Trophoblast cell (in vitro differentiated cells and primary cell): Measurements from ENCODE around the gene FMC1.
A peak's percentile ranks its signal among the peaks of the same experiment; 100 is the strongest.

Experiments used
- DNase-seq, 2 donors: peaks; one replicate each; pipeline ENCODE4 v3.0.0-alpha.2; 2016
- H2AFZ ChIP-seq: 2 replicates; pipeline ENCODE4 v1.6.1; 2013; ENCODE audit warnings: low read length, moderate library complexity, mild to moderate bottlenecking; ENCODE audit not compliant: insufficient read depth, poor library complexity
- H2AK5ac ChIP-seq: 2 replicates; pipeline ENCODE4 v1.6.1; 2013; ENCODE audit warnings: mild to moderate bottlenecking, low read length
- H2BK120ac ChIP-seq: 2 replicates; pipeline ENCODE4 v1.6.1; 2013; ENCODE audit warnings: low read length, mild to moderate bottlenecking, moderate library complexity; ENCODE audit not compliant: insufficient read depth, poor library complexity
- H2BK12ac ChIP-seq: 2 replicates; pipeline ENCODE4 v1.6.1; 2013; ENCODE audit warnings: mild to moderate bottlenecking, low read length, moderate library complexity
- H2BK5ac ChIP-seq: 2 replicates; pipeline ENCODE4 v1.6.1; 2013; ENCODE audit warnings: low read length, low read depth, moderate library complexity, mild to moderate bottlenecking; ENCODE audit not compliant: poor library complexity
- H3K14ac ChIP-seq: 2 replicates; pipeline ENCODE4 v1.6.1; 2013; ENCODE audit warnings: mild to moderate bottlenecking, low read length
- H3K18ac ChIP-seq: 2 replicates; pipeline ENCODE4 v1.6.1; 2013; ENCODE audit warnings: mild to moderate bottlenecking, low read length
- H3K23ac ChIP-seq: 2 replicates; pipeline ENCODE4 v1.6.1; 2013; ENCODE audit warnings: low read length
- H3K27ac ChIP-seq: 2 replicates; pipeline ENCODE4 v1.5.1; 2013; ENCODE audit warnings: low read depth, mild to moderate bottlenecking, inconsistent platforms, low read length, moderate library complexity
- H3K27me3 ChIP-seq: 2 replicates; pipeline ENCODE4 v1.6.1; 2013; ENCODE audit warnings: inconsistent platforms, mild to moderate bottlenecking, low read length, moderate library complexity; ENCODE audit not compliant: insufficient read depth
- H3K36me3 ChIP-seq, 2 experiments: 1 replicate in 1 of 2; 2 replicates in 1 of 2; pipeline ENCODE4 v1.6.1; 2013; ENCODE audit warnings: low read length in 2 of 2, mild to moderate bottlenecking in 2 of 2, moderate library complexity in 1 of 2; ENCODE audit not compliant: insufficient read depth in 2 of 2, control insufficient read depth in 1 of 2
- H3K4ac ChIP-seq: 2 replicates; pipeline ENCODE4 v1.6.1; 2013; ENCODE audit warnings: low read depth, mild to moderate bottlenecking, low read length, moderate library complexity
- H3K4me1 ChIP-seq, 2 experiments: 1 replicate in 1 of 2; 2 replicates in 1 of 2; pipeline ENCODE4 v1.6.1; 2013; ENCODE audit warnings: low read length in 2 of 2, mild to moderate bottlenecking in 2 of 2, moderate library complexity in 1 of 2; ENCODE audit not compliant: insufficient read depth in 2 of 2, control insufficient read depth in 1 of 2
- H3K4me2 ChIP-seq: 2 replicates; pipeline ENCODE4 v1.6.1; 2013; ENCODE audit warnings: inconsistent platforms, mild to moderate bottlenecking, low read length, moderate library complexity
- H3K4me3 ChIP-seq: 2 replicates; pipeline ENCODE4 v1.5.1; 2013; ENCODE audit warnings: mild to moderate bottlenecking, low read depth, low read length, inconsistent platforms
- H3K79me1 ChIP-seq: one replicate; pipeline ENCODE4 v1.6.1; 2013; ENCODE audit warnings: low read length
- H3K79me2 ChIP-seq: 2 replicates; pipeline ENCODE4 v1.6.1; 2013; ENCODE audit warnings: low read length, mild to moderate bottlenecking; ENCODE audit not compliant: control insufficient read depth, insufficient read depth, poor library complexity
- H3K9ac ChIP-seq: 2 replicates; pipeline ENCODE4 v1.6.1; 2013; ENCODE audit warnings: mild to moderate bottlenecking, low read length
- H3K9me3 ChIP-seq: 2 replicates; pipeline ENCODE4 v1.6.1; 2013; ENCODE audit warnings: low read depth, mild to moderate bottlenecking, control low read depth, inconsistent platforms, low read length; ENCODE audit not compliant: insufficient read depth
- H4K12ac ChIP-seq: 2 replicates; pipeline ENCODE4 v1.6.1; 2013; ENCODE audit warnings: low read depth, mild to moderate bottlenecking, low read length, moderate library complexity
- H4K8ac ChIP-seq: 2 replicates; pipeline ENCODE4 v1.6.1; 2013; ENCODE audit warnings: low read depth, mild to moderate bottlenecking, low read length, moderate library complexity
- H4K91ac ChIP-seq: one replicate; pipeline ENCODE4 v1.6.1; 2013; ENCODE audit warnings: low read depth, mild to moderate bottlenecking, low read length, moderate library complexity
- WGBS: extraction: QIAGEN DNeasy Blood & Tissue Kit; methylation state at CpG from one replicate; pipeline ENCODE4 v1.1.7; 2013; ENCODE audit warnings: missing lambda C conversion rate; ENCODE audit not compliant: insufficient read length, insufficient coverage; ENCODE audit errors: extremely low coverage; 5-methylcytosine and 5-hydroxymethylcytosine counted together

The FMC1 gene

GRCh38 chr7:139360948-139361307, 19.8 kb downstream of the FMC1 start:
- Histone ChIP-seq H3K9ac (peak overlapping the region; percentile 81), H2AFZ (no peak overlapping the region), H3K4me1 (peaks cover 0 to 2% of the 10 kb centered on the region in 2 experiments), H3K4me3 (peak overlapping the region; percentile 72), H3K79me1 (peaks cover 18% of the 10 kb centered on the region), H2BK12ac (no peak overlapping the region), H3K14ac (no peak overlapping the region), H3K79me2 (peaks cover 15% of the 10 kb centered on the region), H3K4ac (peak overlapping the region; percentile 93), H4K8ac (no peak overlapping the region), H3K4me2 (peak overlapping the region; percentile 82), H4K12ac (no peak overlapping the region), H2BK120ac (no peak overlapping the region), H3K27ac (peak overlapping the region; percentile 67), H3K18ac (no peak overlapping the region), H3K9me3 (no peaks in the 10 kb centered on the region), H2BK5ac (no peak overlapping the region), H2AK5ac (no peak overlapping the region), H3K36me3 (peaks cover 3 to 4% of the 10 kb centered on the region in 2 experiments), H4K91ac (no peak overlapping the region), H3K27me3 (no peaks in the 10 kb centered on the region), H3K23ac (no peak overlapping the region)
- WGBS, result no CpG with 5 or more reads among the region's 2 CpGs
- no peak for DNase-seq

DNA sequence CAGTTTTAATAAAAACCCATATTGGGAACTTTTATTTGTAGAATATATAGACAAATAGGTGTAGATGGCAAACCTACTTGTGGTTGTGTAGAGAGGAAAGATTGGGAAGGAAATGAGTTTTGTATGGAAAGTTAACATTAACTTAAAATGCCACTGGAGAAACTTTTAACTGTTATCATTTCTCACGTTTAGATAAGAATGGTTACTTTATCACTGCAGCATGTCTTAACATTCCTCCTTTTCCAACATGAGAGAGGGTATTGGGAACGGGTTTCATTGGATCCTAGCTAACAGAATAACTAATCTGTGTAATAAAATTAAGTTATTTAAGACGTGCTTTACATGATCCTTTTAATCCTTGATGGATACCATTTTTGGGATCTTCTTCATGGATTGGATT, 20.4 kb downstream of the FMC1 start:
- peaks cover 4 to 5% of the 10 kb centered on the region in 2 experiments for H3K36me3 ChIP-seq
- no peak overlapping the region for H4K91ac ChIP-seq
- no peak overlapping the region for H2BK5ac ChIP-seq
- H3K27me3 ChIP-seq, result no peaks in the 10 kb centered on the region
- H3K4me2 ChIP-seq, result peak overlapping the region; percentile 26
- H3K14ac ChIP-seq, result no peak overlapping the region
- WGBS, result no CpG with 5 or more reads among the region's 3 CpGs
- no peak overlapping the region for H2AFZ ChIP-seq
- H3K18ac ChIP-seq, result no peak overlapping the region
- H3K79me1 ChIP-seq, result peaks cover 18% of the 10 kb centered on the region
- no peak overlapping the region for H3K4ac ChIP-seq
- H3K27ac ChIP-seq, result no peak overlapping the region
- peaks cover 0 to 2% of the 10 kb centered on the region in 2 experiments for H3K4me1 ChIP-seq
- no peak overlapping the region for H3K4me3 ChIP-seq
- no peak overlapping the region for H2AK5ac ChIP-seq
- no peak overlapping the region for H4K8ac ChIP-seq
- no peak overlapping the region for H4K12ac ChIP-seq
- no peak overlapping the region for H2BK120ac ChIP-seq
- H3K9me3 ChIP-seq, result no peaks in the 10 kb centered on the region
- no peak overlapping the region for H3K23ac ChIP-seq
- no peak overlapping the region for H2BK12ac ChIP-seq
- no peak overlapping the region for H3K9ac ChIP-seq
- H3K79me2 ChIP-seq, result peaks cover 15% of the 10 kb centered on the region
- no peak for DNase-seq

DNA sequence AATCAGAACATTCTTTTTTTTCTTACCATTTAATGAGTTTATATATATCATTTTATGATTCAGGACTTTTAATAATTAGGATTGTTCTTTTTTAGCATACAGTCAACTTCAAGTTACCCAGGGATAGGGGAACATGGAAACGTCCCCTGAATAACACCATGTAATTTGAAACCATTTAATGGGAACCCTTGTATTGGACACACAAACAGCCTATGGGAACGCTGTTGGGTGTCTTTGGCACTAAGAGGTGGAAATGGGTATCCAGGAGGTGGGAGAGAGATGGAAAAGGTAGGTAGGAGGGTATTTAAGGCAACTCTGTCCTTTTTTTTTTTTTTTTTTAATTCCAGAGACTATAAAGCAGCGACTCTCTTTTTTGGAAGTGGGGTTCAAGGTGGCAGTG, 21.2 kb downstream of the FMC1 start:
- no peak overlapping the region for H2BK12ac ChIP-seq
- H3K9ac ChIP-seq, result no peak overlapping the region
- no peak overlapping the region for H3K4me3 ChIP-seq
- H2BK120ac ChIP-seq, result no peak overlapping the region
- H4K12ac ChIP-seq, result no peak overlapping the region
- H2AK5ac ChIP-seq, result no peak overlapping the region
- H3K79me2 ChIP-seq, result peaks cover 15% of the 10 kb centered on the region
- no peak overlapping the region for H3K4me2 ChIP-seq
- peak overlapping the region; percentile 86 for H3K4ac ChIP-seq
- no peak overlapping the region for H3K23ac ChIP-seq
- no peak overlapping the region for H3K14ac ChIP-seq
- H4K91ac ChIP-seq, result no peak overlapping the region
- no peaks in the 10 kb centered on the region for H3K27me3 ChIP-seq
- H3K79me1 ChIP-seq, result peaks cover 18% of the 10 kb centered on the region
- peaks cover 4 to 6% of the 10 kb centered on the region in 2 experiments for H3K36me3 ChIP-seq
- H3K4me1 ChIP-seq, result peaks cover 0 to 2% of the 10 kb centered on the region in 2 experiments
- H3K18ac ChIP-seq, result no peak overlapping the region
- no peak overlapping the region for H2AFZ ChIP-seq
- no peak overlapping the region for H3K27ac ChIP-seq
- no peaks in the 10 kb centered on the region for H3K9me3 ChIP-seq
- H4K8ac ChIP-seq, result no peak overlapping the region
- no peak overlapping the region for H2BK5ac ChIP-seq
- no peak for DNase-seq
- no CpG with 5 or more reads among the region's 3 CpGs for WGBS

- no peak overlapping the region for H4K91ac ChIP-seq
- no peak overlapping the region for H2AFZ ChIP-seq
- no peak for DNase-seq
- H3K4me3 ChIP-seq, result no peak overlapping the region
- no peak overlapping the region for H2BK5ac ChIP-seq
- no peak overlapping the region for H3K27ac ChIP-seq
- no CpG with 5 or more reads among the region's 6 CpGs for WGBS
- no peak overlapping the region for H3K18ac ChIP-seq
- no peak overlapping the region for H3K14ac ChIP-seq
- H3K79me2 ChIP-seq, result peaks cover 19% of the 10 kb centered on the region
- no peak overlapping the region for H3K23ac ChIP-seq
- peaks cover 7 to 9% of the 10 kb centered on the region in 2 experiments for H3K36me3 ChIP-seq
- H3K4me2 ChIP-seq, result no peak overlapping the region
- H3K4me1 ChIP-seq, result no peaks in the 10 kb centered on the region
- H4K12ac ChIP-seq, result no peak overlapping the region
- no peak overlapping the region for H2BK12ac ChIP-seq
- H3K27me3 ChIP-seq, result no peaks in the 10 kb centered on the region
- H3K4ac ChIP-seq, result peak overlapping the region; percentile 84
- H3K9me3 ChIP-seq, result no peaks in the 10 kb centered on the region
- no peak overlapping the region for H2AK5ac ChIP-seq
- H4K8ac ChIP-seq, result no peak overlapping the region
- peaks cover 18% of the 10 kb centered on the region for H3K79me1 ChIP-seq
- no peak overlapping the region for H2BK120ac ChIP-seq
- no peak overlapping the region for H3K9ac ChIP-seq
Measured at GRCh38 chr7:139362981-139363380, 21.8 kb downstream of the FMC1 start.
